K562 (cell line): ENCODE measurements around the gene GLRA3. TPM values are rescaled to one million over a fixed set of nuclear protein-coding genes. Genes with fewer than 3 reads are reported as not detected.
A peak's percentile ranks its signal among the peaks of the same experiment; 100 is the strongest.

Source experiments
- ATAC-seq: fragments of 200-7000 bp; cut with Tn5 transposase; 3 replicates; pipeline ENCODE4 v1.9.1; 2020; ENCODE audit warnings: moderate library complexity
- BruUV-seq: library from RNA; stranded (reverse); fragments of 400-500 nt; replicated peaks from 2 replicates; lab custom pipeline; 2021; lab: Mats Ljungman, UMichigan
- CTCF ChIA-PET: fragments of 300-600 bp; formaldehyde crosslinking; extraction: SDS; loops from one replicate; lab custom pipeline; 2021; ENCODE audit warnings: low intra/inter-chr PET ratio; lab: Yijun Ruan, JAX
- POLR2A ChIA-PET: fragments of 300-600, 350-650 bp; sonication (Branson Sonifier 250); formaldehyde crosslinking; extraction: SDS; loops from one replicate; lab custom pipeline; 2021; ENCODE audit warnings: antibody characterized with exemption, inconsistent platforms; lab: Yijun Ruan, JAX
- DNase-seq, 4 experiments: peaks; one replicate each; pipeline versions ENCODE4 v3.0.0 to v3.0.0-alpha.2; 2011 to 2018; ENCODE audit warnings: low spot score in 3 of 4, mixed read lengths in 3 of 4; ENCODE audit errors: extremely low read depth in 1 of 4
- FAIRE-seq: peaks from 2 replicates; lab custom pipeline; 2011; peaks lifted over from hg19 to GRCh38; lab: Jason Lieb, UNC
- H2AFZ ChIP-seq: 2 replicates; pipeline ENCODE4 v1.6.0; 2011; ENCODE audit warnings: low read depth, low read length, control low read depth, inconsistent platforms
- H3K27ac ChIP-seq: fragments of 200-600 bp; 3 replicates; pipeline ENCODE4 v1.8.0; 2011; ENCODE audit warnings: low read depth, mild to moderate bottlenecking, control low read depth, inconsistent platforms, low read length, moderate library complexity, mixed read lengths; ENCODE audit errors: extremely low read depth
- H3K27me3 ChIP-seq, 2 experiments: fragments of 300-600 bp in 1 of 2; 2 replicates in 1 of 2; 3 replicates in 1 of 2; pipeline versions ENCODE4 v1.6.0 to v1.8.0; 2011; ENCODE audit warnings: inconsistent platforms in 2 of 2, low read length in 2 of 2, mild to moderate bottlenecking in 1 of 2, mixed read lengths in 1 of 2, moderate library complexity in 1 of 2; ENCODE audit not compliant: control insufficient read depth in 2 of 2, insufficient read depth in 2 of 2
- H3K36me3 ChIP-seq: fragments of 300-600 bp; 3 replicates; pipeline ENCODE4 v1.8.0; 2011; ENCODE audit warnings: mild to moderate bottlenecking, low read length, inconsistent platforms; ENCODE audit not compliant: control insufficient read depth, insufficient read depth
- H3K4me1 ChIP-seq, 2 experiments: fragments of 200-600 bp in 1 of 2; replicated peaks in 1 of 2; 2 replicates in 1 of 2; 3 replicates in 1 of 2; pipeline versions ENCODE4 v1.5.1 to v1.8.0; 2011; ENCODE audit warnings: inconsistent platforms in 2 of 2, low read length in 2 of 2, mild to moderate bottlenecking in 1 of 2, mixed read lengths in 1 of 2, moderate library complexity in 1 of 2; ENCODE audit not compliant: control insufficient read depth in 2 of 2, insufficient read depth in 2 of 2
- H3K4me2 ChIP-seq: 2 replicates; pipeline ENCODE4 v1.6.1; 2011; ENCODE audit warnings: low read length, control low read depth, inconsistent platforms, mixed read lengths; ENCODE audit not compliant: insufficient read depth
- H3K4me3 ChIP-seq: fragments of 200-600 bp; sonication (generic), shearing (Covaris generic); 2 replicates; pipeline ENCODE4 v1.5.1; 2016; ENCODE audit warnings: control low read depth, inconsistent platforms
- H3K79me2 ChIP-seq: fragments of 200-600 bp; 3 replicates; pipeline ENCODE4 v1.8.0; 2011; ENCODE audit warnings: low read length, inconsistent platforms; ENCODE audit not compliant: control insufficient read depth, insufficient read depth
- H3K9ac ChIP-seq, 2 experiments: 2 replicates each; pipeline versions ENCODE4 v1.6.0 to v1.6.1; 2011; ENCODE audit warnings: low read depth in 2 of 2, low read length in 2 of 2, control low read depth in 1 of 2, inconsistent platforms in 1 of 2, mild to moderate bottlenecking in 1 of 2, mixed read lengths in 1 of 2; ENCODE audit not compliant: insufficient read depth in 1 of 2
- H3K9me1 ChIP-seq: one replicate; pipeline ENCODE4 v1.6.0; 2011; ENCODE audit warnings: inconsistent platforms, mild to moderate bottlenecking, low read length, moderate library complexity; ENCODE audit not compliant: control insufficient read depth, insufficient read depth
- H3K9me3 ChIP-seq: replicated peaks from 2 replicates; pipeline ENCODE4 v1.5.1; 2011; ENCODE audit warnings: low read depth, low read length, inconsistent platforms; ENCODE audit not compliant: control insufficient read depth, insufficient read depth
- H4K20me1 ChIP-seq: replicated peaks from 2 replicates; pipeline ENCODE4 v1.6.1; 2011; ENCODE audit warnings: low read length, inconsistent platforms, mixed read lengths; ENCODE audit not compliant: control insufficient read depth, insufficient read depth
- JUN ChIP-seq, 2 experiments: sonication (generic) in 1 of 2; formaldehyde crosslinking in 1 of 2; IDR thresholded peaks; 2 replicates each; pipeline versions ENCODE4 v1.6.1 to v1.8.0; 2012 to 2022; ENCODE audit warnings: borderline replicate concordance in 2 of 2, mild to moderate bottlenecking in 2 of 2, improper control_type of control experiment in 1 of 2, low read depth in 1 of 2, low read length in 1 of 2, missing genetic modification reagents in 1 of 2
- WGBS: fragments of 100-300 bp; shearing (Covaris generic); methylation state at CpG from one replicate; pipeline ENCODE4 v1.1.6; 2016; ENCODE audit warnings: low coverage, mixed read lengths; ENCODE audit not compliant: insufficient coverage; ENCODE audit errors: missing lambda C conversion rate; 5-methylcytosine and 5-hydroxymethylcytosine counted together
- in situ Hi-C: fragments of 300-500 bp; cut with MboI; formaldehyde crosslinking; loops from 4 replicates; pipeline ENCODE4 v1.15.0; 2018; ENCODE audit warnings: inconsistent platforms, mixed read lengths
- intact Hi-C: fragments of 100-400 bp; cut with micrococcal nuclease; formaldehyde crosslinking; loops from 2 replicates; pipeline ENCODE4 v1.14.2; 2022
- polyA plus RNA-seq, 8 experiments: library from polyadenylated mRNA; depleted of rRNA in 4 of 8; stranded (reverse) in 5 of 8; unstranded in 3 of 8; fragments of >200 nt; fragmentation: Nextera tagmentation in 2 of 8; fragmentation: Illumina TruSeq in 1 of 8; extraction: Ambion mirVana in 2 of 8; extraction: Trizol in 1 of 8; gene quantifications; 2 replicates each; pipeline versions ENCODE4 v1.2.1 to v1.2.3, GENCODE V29; 2011 to 2014; ENCODE audit warnings: inconsistent platforms in 1 of 8, missing spikeins in 1 of 8
- total RNA-seq, 7 experiments: library from RNA; depleted of rRNA in 6 of 7; stranded (reverse); fragments of >200 nt in 6 of 7; fragmentation: Illumina TruSeq in 2 of 7; extraction: Trizol in 2 of 7; gene quantifications; 2 replicates each; pipeline versions ENCODE4 v1.2.1 to v1.2.3, GENCODE V29; 2011 to 2021; ENCODE audit warnings: low replicate concordance in 1 of 7
- TF ChIP-seq, protein P1 (sequence below), 2 experiments: fragments of 450-650 bp in 1 of 2; sonication (generic) in 1 of 2; formaldehyde crosslinking in 1 of 2; IDR thresholded peaks; 2 replicates each; pipeline versions ENCODE4 v1.7.1 to v1.9.0; 2016 to 2022; ENCODE audit warnings: inconsistent platforms in 1 of 2, mild to moderate bottlenecking in 1 of 2, missing genetic modification reagents in 1 of 2

Gene GLRA3
- total and polyA plus RNA-seq, 9 of the 15 experiments (the other 6 are each of a cell fraction or from before 2014, with no cell fraction given), result 0.06 to 0.14 (median 0.08) TPM; not detected in 2

GRCh38 chr4:174746710-174747109 is 82.3 kb downstream of the GLRA3 start:
- in situ Hi-C loops, result no loop called here
- CTCF ChIA-PET, result no interaction called here
- no peak overlapping the region for H3K4me3 ChIP-seq
- no peak for ATAC-seq
- no peaks in the 10 kb centered on the region for H4K20me1 ChIP-seq
- no peaks in the 10 kb centered on the region for H3K4me1 ChIP-seq
- H3K79me2 ChIP-seq, result no peaks in the 10 kb centered on the region
- no peak overlapping the region for H3K27ac ChIP-seq
- no peak overlapping the region for H3K4me2 ChIP-seq
- no peaks in the 10 kb centered on the region for H3K27me3 ChIP-seq
- FAIRE-seq, result no peak
- intact Hi-C loops, result no loop called here
- no peak overlapping the region for H2AFZ ChIP-seq
- BruUV-seq, result no TSS peak
- H3K9ac ChIP-seq, result no peak overlapping the region
- H3K9me3 ChIP-seq, result no peaks in the 10 kb centered on the region; the same call in 1 of the 2 replicates
- no peaks in the 10 kb centered on the region for H3K36me3 ChIP-seq
- H3K9me1 ChIP-seq, result no peaks in the 10 kb centered on the region
- WGBS, result 13% methylated on average over 2 of the region's 2 CpGs
- POLR2A ChIA-PET, result no interaction called here
- TF ChIP-seq, protein P1, sequence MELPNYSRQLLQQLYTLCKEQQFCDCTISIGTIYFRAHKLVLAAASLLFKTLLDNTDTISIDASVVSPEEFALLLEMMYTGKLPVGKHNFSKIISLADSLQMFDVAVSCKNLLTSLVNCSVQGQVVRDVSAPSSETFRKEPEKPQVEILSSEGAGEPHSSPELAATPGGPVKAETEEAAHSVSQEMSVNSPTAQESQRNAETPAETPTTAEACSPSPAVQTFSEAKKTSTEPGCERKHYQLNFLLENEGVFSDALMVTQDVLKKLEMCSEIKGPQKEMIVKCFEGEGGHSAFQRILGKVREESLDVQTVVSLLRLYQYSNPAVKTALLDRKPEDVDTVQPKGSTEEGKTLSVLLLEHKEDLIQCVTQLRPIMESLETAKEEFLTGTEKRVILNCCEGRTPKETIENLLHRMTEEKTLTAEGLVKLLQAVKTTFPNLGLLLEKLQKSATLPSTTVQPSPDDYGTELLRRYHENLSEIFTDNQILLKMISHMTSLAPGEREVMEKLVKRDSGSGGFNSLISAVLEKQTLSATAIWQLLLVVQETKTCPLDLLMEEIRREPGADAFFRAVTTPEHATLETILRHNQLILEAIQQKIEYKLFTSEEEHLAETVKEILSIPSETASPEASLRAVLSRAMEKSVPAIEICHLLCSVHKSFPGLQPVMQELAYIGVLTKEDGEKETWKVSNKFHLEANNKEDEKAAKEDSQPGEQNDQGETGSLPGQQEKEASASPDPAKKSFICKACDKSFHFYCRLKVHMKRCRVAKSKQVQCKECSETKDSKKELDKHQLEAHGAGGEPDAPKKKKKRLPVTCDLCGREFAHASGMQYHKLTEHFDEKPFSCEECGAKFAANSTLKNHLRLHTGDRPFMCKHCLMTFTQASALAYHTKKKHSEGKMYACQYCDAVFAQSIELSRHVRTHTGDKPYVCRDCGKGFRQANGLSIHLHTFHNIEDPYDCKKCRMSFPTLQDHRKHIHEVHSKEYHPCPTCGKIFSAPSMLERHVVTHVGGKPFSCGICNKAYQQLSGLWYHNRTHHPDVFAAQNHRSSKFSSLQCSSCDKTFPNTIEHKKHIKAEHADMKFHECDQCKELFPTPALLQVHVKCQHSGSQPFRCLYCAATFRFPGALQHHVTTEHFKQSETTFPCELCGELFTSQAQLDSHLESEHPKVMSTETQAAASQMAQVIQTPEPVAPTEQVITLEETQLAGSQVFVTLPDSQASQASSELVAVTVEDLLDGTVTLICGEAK (IDR thresholded peaks at IDR 0.05), result 0 out of 2 replicates have a peak, but pooled peaks have one; percentile 13
- TF ChIP-seq, protein P1 (CRISPR knock-in tag; IDR thresholded peaks at IDR 0.05), result no peak
- TF ChIP-seq JUN (IDR thresholded peaks at IDR 0.05; ENCODE audit: borderline replicate concordance, low read depth, low read length) (no peak), JUN (CRISPR knock-in tag; IDR thresholded peaks at IDR 0.05; ENCODE audit: borderline replicate concordance) (no peak)
- DNase-seq, result no peak
